Esophagus squamous epithelium (tissue), 4 donors: ENCODE results near the gene PPP2R5C.

Experiments
- CTCF ChIP-seq, 6 experiments: fragments of 450-650 bp in 4 of 6; fragments of 200-600 bp in 2 of 6; sonication (generic) in 2 of 6; IDR thresholded peaks; one replicate each; pipeline ENCODE4 v1.5.1; 2016 to 2019; ENCODE audit warnings: antibody characterized with exemption in 6 of 6, mild to moderate bottlenecking in 4 of 6, moderate library complexity in 4 of 6
- POLR2A ChIP-seq, 4 donors: fragments of 450-650 bp; IDR thresholded peaks; one replicate each; pipeline ENCODE4 v1.6.1; 2017; ENCODE audit warnings: antibody characterized with exemption in 4 of 4, mild to moderate bottlenecking in 4 of 4, moderate library complexity in 3 of 4

DNA sequence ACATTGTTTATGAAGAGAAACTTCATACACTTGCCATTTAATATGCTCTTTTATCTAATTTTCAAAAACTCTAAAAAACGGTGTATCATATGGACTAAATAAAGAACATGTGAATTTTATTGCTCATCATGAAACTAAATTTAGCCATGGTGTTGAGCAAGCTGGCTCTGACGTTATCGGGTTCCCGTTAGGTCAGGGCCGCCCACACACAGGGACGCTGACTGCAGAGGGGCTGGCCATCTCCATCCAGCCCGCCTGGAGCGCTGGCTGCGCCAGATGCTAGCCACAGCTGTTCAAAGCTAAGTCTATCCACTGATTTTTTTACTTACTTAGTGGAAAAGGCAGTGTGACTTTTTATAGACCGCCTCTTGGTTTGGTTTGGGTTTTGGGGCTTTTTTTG lies 166.3 kb downstream of the PPP2R5C start:
- TF ChIP-seq CTCF (IDR thresholded peaks at IDR 0.05), result no peak
- TF ChIP-seq POLR2A (IDR thresholded peaks at IDR 0.05), result no peak
